MM.1S (cell line): ENCODE results near the gene LSM8.

ENCODE experiments used
- DNase-seq: peaks from one replicate; pipeline ENCODE4 v3.0.0-alpha.2; 2015
- H2AFZ ChIP-seq: fragments of 300-600 bp; sonication (generic); 2 replicates; pipeline ENCODE4 v1.6.0; 2016; ENCODE audit warnings: antibody characterized with exemption, low read length
- H3F3A ChIP-seq: fragments of 300-600 bp; sonication (generic); 2 replicates; pipeline ENCODE4 v1.6.1; 2016; ENCODE audit warnings: mild to moderate bottlenecking, antibody characterized with exemption, low read length, moderate library complexity, mixed read lengths; ENCODE audit not compliant: insufficient read depth
- H3K27ac ChIP-seq: fragments of 300-600 bp; sonication (generic); 2 replicates; pipeline ENCODE4 v1.5.1; 2016; ENCODE audit warnings: mild to moderate bottlenecking, low read length
- H3K27me3 ChIP-seq: fragments of 300-600 bp; sonication (generic); replicated peaks from 2 replicates; pipeline ENCODE4 v1.6.0; 2016; ENCODE audit warnings: low read length; ENCODE audit not compliant: insufficient read depth
- H3K36me3 ChIP-seq: fragments of 300-600 bp; sonication (generic); replicated peaks from 2 replicates; pipeline ENCODE4 v1.6.1; 2016; ENCODE audit warnings: mild to moderate bottlenecking, low read length, mixed read lengths; ENCODE audit not compliant: insufficient read depth
- H3K4me1 ChIP-seq: fragments of 300-600 bp; sonication (generic); 2 replicates; pipeline ENCODE4 v1.6.1; 2016; ENCODE audit warnings: low read length, mixed read lengths
- H3K4me2 ChIP-seq: fragments of 300-600 bp; sonication (generic); 2 replicates; pipeline ENCODE4 v1.6.0; 2016; ENCODE audit warnings: low read depth, low read length
- H3K4me3 ChIP-seq: fragments of 300-600 bp; sonication (generic); 2 replicates; pipeline ENCODE4 v1.5.1; 2016; ENCODE audit warnings: low read length, mixed read lengths
- H3K79me2 ChIP-seq: fragments of 300-600 bp; sonication (generic); 2 replicates; pipeline ENCODE4 v1.6.1; 2016; ENCODE audit warnings: mixed run types, low read length, mixed read lengths
- H3K9ac ChIP-seq: fragments of 300-600 bp; sonication (generic); 2 replicates; pipeline ENCODE4 v1.6.1; 2016; ENCODE audit warnings: low read length, mixed read lengths
- H3K9me2 ChIP-seq: fragments of 300-600 bp; sonication (generic); replicated peaks from 2 replicates; pipeline ENCODE4 v1.6.1; 2016; ENCODE audit warnings: mild to moderate bottlenecking, low read length, mixed read lengths; ENCODE audit not compliant: insufficient read depth
- H3K9me3 ChIP-seq: fragments of 300-600 bp; sonication (generic); replicated peaks from 2 replicates; pipeline ENCODE4 v1.6.1; 2016; ENCODE audit warnings: mild to moderate bottlenecking, low read length, mixed read lengths; ENCODE audit not compliant: insufficient read depth
- H4K20me1 ChIP-seq: fragments of 300-600 bp; sonication (generic); 2 replicates; pipeline ENCODE4 v1.6.1; 2016; ENCODE audit warnings: mild to moderate bottlenecking, low read length, moderate library complexity, mixed read lengths; ENCODE audit not compliant: insufficient read depth
- EZH2 ChIP-seq: fragments of 300-600 bp; sonication (generic); optimal IDR thresholded peaks from 2 replicates; pipeline ENCODE3; 2017; ENCODE audit warnings: low read depth, mild to moderate bottlenecking, antibody characterized with exemption, low read length, mixed read lengths
- EZH2phosphoT487 ChIP-seq: fragments of 300-600 bp; sonication (generic); IDR thresholded peaks from 2 replicates; pipeline ENCODE4 v1.6.1; 2018; ENCODE audit warnings: antibody characterized with exemption, low read length
- TF ChIP-seq, protein P1 (sequence below): fragments of 300-600 bp; sonication (generic); IDR thresholded peaks from 2 replicates; pipeline ENCODE4 v1.5.1; 2016; ENCODE audit warnings: antibody characterized with exemption, low read length, mixed read lengths

Gene LSM8

DNA sequence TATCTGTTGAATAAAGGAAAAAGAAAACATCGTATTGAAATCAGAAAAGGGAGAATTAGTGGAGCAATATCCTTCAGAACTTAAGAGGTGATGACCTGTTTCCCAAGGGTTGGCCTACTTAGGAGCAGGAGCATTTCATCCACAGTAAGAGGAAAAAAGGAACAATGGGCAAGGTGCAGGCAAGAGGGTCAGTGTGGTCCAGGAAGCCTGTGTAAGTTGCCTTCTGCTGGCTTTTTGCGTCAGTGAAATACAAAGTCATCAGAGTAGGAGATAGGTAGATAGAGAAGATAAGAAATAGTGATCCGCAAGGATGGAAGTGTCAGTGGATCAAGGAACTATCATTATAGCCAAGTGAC lies 35.2 kb downstream of the LSM8 start:
- Histone ChIP-seq H3K4me3 (no peak overlapping the region), H3K4me2 (no peak overlapping the region), H3K9me3 (no peaks in the 10 kb centered on the region), H3K27ac (no peak overlapping the region), H3K79me2 (no peaks in the 10 kb centered on the region), H2AFZ (no peak overlapping the region), H3K9me2 (no peaks in the 10 kb centered on the region), H3K36me3 (no peaks in the 10 kb centered on the region), H3K9ac (no peak overlapping the region), H3F3A (no peaks in the 10 kb centered on the region), H3K27me3 (no peaks in the 10 kb centered on the region), H3K4me1 (no peaks in the 10 kb centered on the region), H4K20me1 (no peaks in the 10 kb centered on the region)
- no peak for DNase-seq
- no peak for TF ChIP-seq EZH2phosphoT487
- TF ChIP-seq EZH2 = no peak

DNA sequence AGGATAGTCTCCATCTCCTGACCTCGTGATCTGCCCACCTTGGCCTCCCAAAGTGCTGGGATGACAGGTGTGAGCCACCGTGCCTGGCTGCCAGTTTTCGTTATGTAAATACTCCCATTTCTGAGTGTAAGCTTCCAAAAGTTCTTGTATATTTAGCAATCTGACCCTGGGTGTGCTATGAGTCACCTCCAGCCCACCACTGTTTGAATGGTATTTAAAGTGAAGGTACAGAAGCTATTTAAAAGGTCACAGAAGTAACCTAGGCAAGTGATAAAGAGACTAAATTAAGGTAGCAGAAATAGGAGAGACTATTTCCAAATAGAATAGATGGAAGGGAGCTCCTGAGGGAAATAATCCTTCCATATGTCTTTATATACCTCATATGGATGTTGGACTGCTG lies 36.6 kb downstream of the LSM8 start:
- H3K4me1 ChIP-seq = no peaks in the 10 kb centered on the region
- no peaks in the 10 kb centered on the region for H3K36me3 ChIP-seq
- no peak overlapping the region for H2AFZ ChIP-seq
- no peaks in the 10 kb centered on the region for H4K20me1 ChIP-seq
- H3K27me3 ChIP-seq = no peaks in the 10 kb centered on the region
- no peak for TF ChIP-seq EZH2phosphoT487
- no peak for TF ChIP-seq EZH2
- TF ChIP-seq, protein P1, sequence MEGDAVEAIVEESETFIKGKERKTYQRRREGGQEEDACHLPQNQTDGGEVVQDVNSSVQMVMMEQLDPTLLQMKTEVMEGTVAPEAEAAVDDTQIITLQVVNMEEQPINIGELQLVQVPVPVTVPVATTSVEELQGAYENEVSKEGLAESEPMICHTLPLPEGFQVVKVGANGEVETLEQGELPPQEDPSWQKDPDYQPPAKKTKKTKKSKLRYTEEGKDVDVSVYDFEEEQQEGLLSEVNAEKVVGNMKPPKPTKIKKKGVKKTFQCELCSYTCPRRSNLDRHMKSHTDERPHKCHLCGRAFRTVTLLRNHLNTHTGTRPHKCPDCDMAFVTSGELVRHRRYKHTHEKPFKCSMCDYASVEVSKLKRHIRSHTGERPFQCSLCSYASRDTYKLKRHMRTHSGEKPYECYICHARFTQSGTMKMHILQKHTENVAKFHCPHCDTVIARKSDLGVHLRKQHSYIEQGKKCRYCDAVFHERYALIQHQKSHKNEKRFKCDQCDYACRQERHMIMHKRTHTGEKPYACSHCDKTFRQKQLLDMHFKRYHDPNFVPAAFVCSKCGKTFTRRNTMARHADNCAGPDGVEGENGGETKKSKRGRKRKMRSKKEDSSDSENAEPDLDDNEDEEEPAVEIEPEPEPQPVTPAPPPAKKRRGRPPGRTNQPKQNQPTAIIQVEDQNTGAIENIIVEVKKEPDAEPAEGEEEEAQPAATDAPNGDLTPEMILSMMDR = no peak
- no peak overlapping the region for H3K27ac ChIP-seq
- no peak overlapping the region for H3K4me2 ChIP-seq
- no peak for DNase-seq
- no peaks in the 10 kb centered on the region for H3K9me2 ChIP-seq
- H3K9ac ChIP-seq = no peak overlapping the region
- H3K4me3 ChIP-seq = no peak overlapping the region
- H3K9me3 ChIP-seq = no peaks in the 10 kb centered on the region
- H3F3A ChIP-seq = no peaks in the 10 kb centered on the region
- H3K79me2 ChIP-seq = no peaks in the 10 kb centered on the region

DNA sequence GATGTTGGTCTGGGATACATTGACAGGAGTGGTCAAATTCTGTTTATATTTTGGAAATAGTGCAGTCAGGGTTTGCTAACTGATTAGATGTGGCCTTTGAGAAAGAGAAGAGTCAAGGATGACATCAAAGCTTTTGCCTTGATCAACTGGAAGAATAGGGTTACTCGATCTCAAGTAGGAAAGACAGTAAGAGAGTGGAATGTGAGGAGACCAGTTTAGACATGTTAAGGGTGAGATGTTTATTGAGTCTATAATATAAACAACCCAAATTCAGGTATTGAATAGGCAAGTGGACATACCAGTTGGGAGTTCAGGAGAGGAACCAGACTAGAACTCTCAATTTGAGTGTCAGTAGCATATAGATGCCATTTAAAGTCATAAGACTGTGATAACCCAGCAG lies 38.6 kb downstream of the LSM8 start:
- no peaks in the 10 kb centered on the region for H3K9me3 ChIP-seq
- no peaks in the 10 kb centered on the region for H3K9me2 ChIP-seq
- no peaks in the 10 kb centered on the region for H3K79me2 ChIP-seq
- no peak overlapping the region for H2AFZ ChIP-seq
- no peaks in the 10 kb centered on the region for H3K27me3 ChIP-seq
- no peak overlapping the region for H3K27ac ChIP-seq
- no peak for DNase-seq
- no peaks in the 10 kb centered on the region for H3F3A ChIP-seq
- H4K20me1 ChIP-seq = no peaks in the 10 kb centered on the region
- no peaks in the 10 kb centered on the region for H3K4me1 ChIP-seq
- no peak for TF ChIP-seq EZH2phosphoT487
- TF ChIP-seq EZH2 = no peak
- TF ChIP-seq, protein P1 = no peak
- H3K4me3 ChIP-seq = no peak overlapping the region
- no peak overlapping the region for H3K9ac ChIP-seq
- H3K36me3 ChIP-seq = no peaks in the 10 kb centered on the region
- H3K4me2 ChIP-seq = no peak overlapping the region

DNA sequence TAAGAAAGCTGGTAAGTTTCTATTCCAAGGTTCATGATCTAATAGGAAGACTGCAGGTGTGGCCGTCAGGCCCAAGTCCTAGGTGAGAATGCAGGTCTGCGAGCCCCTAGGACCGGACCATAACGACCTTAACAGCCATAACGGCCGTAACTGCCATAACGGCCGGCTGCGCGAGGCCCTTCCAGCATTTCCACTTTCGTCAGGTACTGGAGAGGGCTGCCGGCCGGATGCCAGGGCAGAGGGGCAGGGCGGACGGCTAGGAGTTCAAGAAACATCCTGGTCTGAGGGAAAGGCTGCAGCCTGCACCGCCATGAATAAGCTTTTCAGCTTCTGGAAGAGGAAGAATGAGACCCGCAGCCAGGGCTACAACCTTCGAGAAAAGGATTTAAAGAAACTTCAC lies 40.6 kb downstream of the LSM8 start, which contains the start of gene ANKRD7:
Gene ANKRD7 (plus strand): TSS at position 184 of the 400 bp plus-strand sequence. CDS start 127 bp downstream, at position 311.
- H3K36me3 ChIP-seq = no peaks in the 10 kb centered on the region
- TF ChIP-seq, protein P1 = no peak
- TF ChIP-seq EZH2phosphoT487 (no peak), EZH2 (no peak)
- no peak within 1 kb of the TSS for H3K4me2 ChIP-seq
- no peak within 1 kb of the TSS for H3K9ac ChIP-seq
- DNase-seq = no peak
- H4K20me1 ChIP-seq = no peaks in the 10 kb centered on the region
- 0 out of 2 replicates have a peak, but pooled peaks cover 6% of the 10 kb centered on the region for H3K4me1 ChIP-seq
- no peak within 1 kb of the TSS for H3K27ac ChIP-seq
- H3K9me2 ChIP-seq = no peaks in the 10 kb centered on the region
- H3K79me2 ChIP-seq = no peaks in the 10 kb centered on the region
- no peak within 1 kb of the TSS for H3K4me3 ChIP-seq
- H2AFZ ChIP-seq = no peak within 1 kb of the TSS
- no peaks in the 10 kb centered on the region for H3F3A ChIP-seq
- no peaks in the 10 kb centered on the region for H3K27me3 ChIP-seq
- no peaks in the 10 kb centered on the region for H3K9me3 ChIP-seq
